PC-9 (cell line): ENCODE data around the gene SPECC1L.

Experiments used
- CTCF ChIP-seq: fragments of 200-600 bp; sonication (generic); conservative IDR thresholded peaks from 2 replicates; pipeline ENCODE4 v1.6.1; 2017; ENCODE audit warnings: mixed run types, antibody characterized with exemption, mild to moderate bottlenecking, moderate library complexity
- EZH2 ChIP-seq: fragments of 200-600 bp; sonication (generic); IDR thresholded peaks from 2 replicates; pipeline ENCODE4 v1.8.0; 2017; ENCODE audit warnings: antibody characterized with exemption, low read depth

GRCh38 chr22:24325105-24325757 is 54.6 kb downstream of the SPECC1L start:
- TF ChIP-seq CTCF (peak; percentile 66), EZH2 (no peak)
